ENCODE data around the gene GRID2. TPM values are rescaled to one million over a fixed set of nuclear protein-coding genes. Genes with fewer than 3 reads are reported as not detected.
"Not testable (repeated sequence)": the region's sequence is repeated elsewhere in the genome, so short reads cannot be mapped to it uniquely, and the experiment has no call there.

Gene GRID2
- total and polyA plus RNA-seq, 2 experiments from 2014 or later, result 0.12 TPM; not detected in 1

DNA sequence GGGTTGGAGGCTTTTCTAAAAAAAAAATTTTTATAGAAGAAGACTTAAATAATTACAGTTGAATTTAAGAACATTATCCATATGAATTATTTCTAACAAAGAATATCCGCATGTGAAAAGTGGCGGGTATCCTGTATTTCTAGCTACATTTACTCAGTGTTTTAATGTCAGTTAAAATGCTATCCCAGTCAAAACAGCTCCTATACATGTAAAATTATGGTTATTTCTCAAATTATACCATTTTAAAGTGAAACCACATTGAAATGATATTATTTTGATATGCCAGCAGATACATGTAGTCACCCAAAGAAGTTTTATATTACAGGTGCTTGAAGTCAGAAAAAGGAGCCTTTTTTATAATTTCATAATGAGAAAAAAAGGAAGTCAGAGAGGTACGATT lies 1356.3 kb downstream of the GRID2 start:
- TF ChIP-seq, protein P1, sequence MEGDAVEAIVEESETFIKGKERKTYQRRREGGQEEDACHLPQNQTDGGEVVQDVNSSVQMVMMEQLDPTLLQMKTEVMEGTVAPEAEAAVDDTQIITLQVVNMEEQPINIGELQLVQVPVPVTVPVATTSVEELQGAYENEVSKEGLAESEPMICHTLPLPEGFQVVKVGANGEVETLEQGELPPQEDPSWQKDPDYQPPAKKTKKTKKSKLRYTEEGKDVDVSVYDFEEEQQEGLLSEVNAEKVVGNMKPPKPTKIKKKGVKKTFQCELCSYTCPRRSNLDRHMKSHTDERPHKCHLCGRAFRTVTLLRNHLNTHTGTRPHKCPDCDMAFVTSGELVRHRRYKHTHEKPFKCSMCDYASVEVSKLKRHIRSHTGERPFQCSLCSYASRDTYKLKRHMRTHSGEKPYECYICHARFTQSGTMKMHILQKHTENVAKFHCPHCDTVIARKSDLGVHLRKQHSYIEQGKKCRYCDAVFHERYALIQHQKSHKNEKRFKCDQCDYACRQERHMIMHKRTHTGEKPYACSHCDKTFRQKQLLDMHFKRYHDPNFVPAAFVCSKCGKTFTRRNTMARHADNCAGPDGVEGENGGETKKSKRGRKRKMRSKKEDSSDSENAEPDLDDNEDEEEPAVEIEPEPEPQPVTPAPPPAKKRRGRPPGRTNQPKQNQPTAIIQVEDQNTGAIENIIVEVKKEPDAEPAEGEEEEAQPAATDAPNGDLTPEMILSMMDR (IDR thresholded peaks at IDR 0.05; ENCODE audit: low read depth, low read length), result no peak
- H3K4me1 ChIP-seq (ENCODE audit: low read depth), result no peaks in the 10 kb centered on the region
- H3K27me3 ChIP-seq, result no peaks in the 10 kb centered on the region
- H3K36me3 ChIP-seq, result no peaks in the 10 kb centered on the region
- H3K4me3 ChIP-seq, result no peak overlapping the region
- H3K27ac ChIP-seq, result no peak overlapping the region
- no peak for DNase-seq (ENCODE audit: low read depth in 1 of 2, low spot score in 1 of 2)
- H3K9me3 ChIP-seq (ENCODE audit: low read depth), result no peaks in the 10 kb centered on the region

DNA sequence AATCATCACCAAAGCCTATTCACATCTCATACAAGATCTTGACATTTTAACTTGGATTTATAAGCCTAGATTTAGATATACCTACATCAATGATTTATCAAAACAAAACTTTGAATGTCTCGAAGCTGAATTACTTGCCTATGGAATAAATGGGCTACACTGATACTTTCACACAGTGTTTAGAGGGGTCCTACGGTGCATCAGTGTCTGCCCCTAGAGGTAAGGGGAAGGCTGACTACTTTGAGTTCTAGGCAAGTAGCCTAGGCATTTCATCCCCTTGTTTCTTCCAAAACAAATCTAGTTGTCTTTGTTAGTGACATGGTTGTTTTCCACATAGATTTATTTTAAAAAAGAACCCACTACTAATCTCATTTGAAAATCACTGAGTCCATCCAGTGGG lies 1366.7 kb downstream of the GRID2 start:
- no peak overlapping the region for H3K4me3 ChIP-seq
- no peak overlapping the region for H3K27ac ChIP-seq
- H3K36me3 ChIP-seq, result no peaks in the 10 kb centered on the region
- H3K27me3 ChIP-seq, result no peaks in the 10 kb centered on the region
- DNase-seq (ENCODE audit: low read depth in 1 of 2, low spot score in 1 of 2), result no peak
- H3K9me3 ChIP-seq (ENCODE audit: low read depth), result no peaks in the 10 kb centered on the region
- no peaks in the 10 kb centered on the region for H3K4me1 ChIP-seq (ENCODE audit: low read depth)
- TF ChIP-seq, protein P1 (IDR thresholded peaks at IDR 0.05; ENCODE audit: low read depth, low read length), result no peak

GRCh38 chr4:93671093-93671492 lies 1367.3 kb downstream of the GRID2 start:
- no peaks in the 10 kb centered on the region for H3K4me1 ChIP-seq (ENCODE audit: low read depth)
- H3K27me3 ChIP-seq, result no peaks in the 10 kb centered on the region
- H3K9me3 ChIP-seq (ENCODE audit: low read depth), result no peaks in the 10 kb centered on the region
- no peak overlapping the region for H3K27ac ChIP-seq
- no peak for DNase-seq (ENCODE audit: low read depth in 1 of 2, low spot score in 1 of 2)
- H3K36me3 ChIP-seq, result no peaks in the 10 kb centered on the region
- no peak overlapping the region for H3K4me3 ChIP-seq
- TF ChIP-seq, protein P1 (IDR thresholded peaks at IDR 0.05; ENCODE audit: low read depth, low read length), result no peak

- H3K27me3 ChIP-seq; H3K4me1 ChIP-seq (ENCODE audit: low read depth); H3K4me3 ChIP-seq; H3K9me3 ChIP-seq (ENCODE audit: low read depth); H3K36me3 ChIP-seq; H3K27ac ChIP-seq; DNase-seq (ENCODE audit: low read depth in 1 of 2, low spot score in 1 of 2): not testable (repeated sequence)
Measured at GRCh38 chr4:93676937-93677336, 1373.2 kb downstream of the GRID2 start.

DNA sequence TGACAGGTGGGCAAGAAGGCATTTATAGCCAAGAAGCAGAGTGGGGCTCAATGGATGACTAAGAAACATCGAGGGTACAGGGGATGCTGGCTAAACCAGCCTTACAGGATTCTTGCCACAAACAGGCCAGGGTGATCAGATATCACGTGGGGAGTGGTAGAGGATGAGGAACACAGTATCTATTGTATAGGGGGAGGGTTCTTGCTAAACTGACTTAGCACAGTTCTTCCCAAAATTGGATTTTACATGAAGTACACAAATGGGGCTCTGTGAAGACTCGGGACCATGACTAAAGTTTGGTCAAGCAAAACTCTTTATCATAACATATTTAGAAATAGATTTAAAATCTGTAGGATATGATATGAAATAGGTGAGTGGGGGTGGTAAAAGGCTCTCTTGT lies 1380.8 kb downstream of the GRID2 start:
- no peaks in the 10 kb centered on the region for H3K9me3 ChIP-seq (ENCODE audit: low read depth)
- no peak overlapping the region for H3K27ac ChIP-seq
- TF ChIP-seq, protein P1 (IDR thresholded peaks at IDR 0.05; ENCODE audit: low read depth, low read length), result no peak
- no peaks in the 10 kb centered on the region for H3K36me3 ChIP-seq
- H3K27me3 ChIP-seq, result no peaks in the 10 kb centered on the region
- no peaks in the 10 kb centered on the region for H3K4me1 ChIP-seq (ENCODE audit: low read depth)
- no peak for DNase-seq (ENCODE audit: low read depth in 1 of 2, low spot score in 1 of 2)
- no peak overlapping the region for H3K4me3 ChIP-seq

- H3K4me1 ChIP-seq (ENCODE audit: low read depth), result no peaks in the 10 kb centered on the region
- no peak for DNase-seq (ENCODE audit: low read depth in 1 of 2, low spot score in 1 of 2)
- no peaks in the 10 kb centered on the region for H3K27me3 ChIP-seq
- H3K27ac ChIP-seq, result no peak overlapping the region
- H3K36me3 ChIP-seq, result no peaks in the 10 kb centered on the region
- no peak overlapping the region for H3K4me3 ChIP-seq
- TF ChIP-seq, protein P1 (IDR thresholded peaks at IDR 0.05; ENCODE audit: low read depth, low read length), result no peak
- no peaks in the 10 kb centered on the region for H3K9me3 ChIP-seq (ENCODE audit: low read depth)
Measured at GRCh38 chr4:93687304-93687703, 1383.5 kb downstream of the GRID2 start.

Measured in cardiac muscle cell (in vitro differentiated cells and primary cell).